Esophagus muscularis mucosa (tissue), 3 donors: ENCODE data around the gene AFTPH.

ENCODE experiments used
- POLR2A ChIP-seq: fragments of 450-650 bp; IDR thresholded peaks from one replicate; pipeline ENCODE4 v1.6.1; 2017; ENCODE audit warnings: antibody characterized with exemption, moderate library complexity, mild to moderate bottlenecking, low read depth
- TF ChIP-seq, protein P1 (sequence below), 3 experiments: fragments of 200-600 bp in 2 of 3; fragments of 450-650 bp in 1 of 3; sonication (generic) in 2 of 3; IDR thresholded peaks; one replicate each; pipeline ENCODE4 v1.5.1; 2017 to 2019; ENCODE audit warnings: antibody characterized with exemption in 3 of 3, mild to moderate bottlenecking in 2 of 3, moderate library complexity in 1 of 3

- TF ChIP-seq POLR2A, result no peak
- TF ChIP-seq, protein P1, sequence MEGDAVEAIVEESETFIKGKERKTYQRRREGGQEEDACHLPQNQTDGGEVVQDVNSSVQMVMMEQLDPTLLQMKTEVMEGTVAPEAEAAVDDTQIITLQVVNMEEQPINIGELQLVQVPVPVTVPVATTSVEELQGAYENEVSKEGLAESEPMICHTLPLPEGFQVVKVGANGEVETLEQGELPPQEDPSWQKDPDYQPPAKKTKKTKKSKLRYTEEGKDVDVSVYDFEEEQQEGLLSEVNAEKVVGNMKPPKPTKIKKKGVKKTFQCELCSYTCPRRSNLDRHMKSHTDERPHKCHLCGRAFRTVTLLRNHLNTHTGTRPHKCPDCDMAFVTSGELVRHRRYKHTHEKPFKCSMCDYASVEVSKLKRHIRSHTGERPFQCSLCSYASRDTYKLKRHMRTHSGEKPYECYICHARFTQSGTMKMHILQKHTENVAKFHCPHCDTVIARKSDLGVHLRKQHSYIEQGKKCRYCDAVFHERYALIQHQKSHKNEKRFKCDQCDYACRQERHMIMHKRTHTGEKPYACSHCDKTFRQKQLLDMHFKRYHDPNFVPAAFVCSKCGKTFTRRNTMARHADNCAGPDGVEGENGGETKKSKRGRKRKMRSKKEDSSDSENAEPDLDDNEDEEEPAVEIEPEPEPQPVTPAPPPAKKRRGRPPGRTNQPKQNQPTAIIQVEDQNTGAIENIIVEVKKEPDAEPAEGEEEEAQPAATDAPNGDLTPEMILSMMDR (IDR thresholded peaks at IDR 0.05), result no peak
Observed at GRCh38 chr2:64478502-64479230, 45.5 kb upstream of the AFTPH start.
